ENCODE results near the gene RECQL5.
A peak's percentile ranks its signal among the peaks of the same experiment; 100 is the strongest.

DNA sequence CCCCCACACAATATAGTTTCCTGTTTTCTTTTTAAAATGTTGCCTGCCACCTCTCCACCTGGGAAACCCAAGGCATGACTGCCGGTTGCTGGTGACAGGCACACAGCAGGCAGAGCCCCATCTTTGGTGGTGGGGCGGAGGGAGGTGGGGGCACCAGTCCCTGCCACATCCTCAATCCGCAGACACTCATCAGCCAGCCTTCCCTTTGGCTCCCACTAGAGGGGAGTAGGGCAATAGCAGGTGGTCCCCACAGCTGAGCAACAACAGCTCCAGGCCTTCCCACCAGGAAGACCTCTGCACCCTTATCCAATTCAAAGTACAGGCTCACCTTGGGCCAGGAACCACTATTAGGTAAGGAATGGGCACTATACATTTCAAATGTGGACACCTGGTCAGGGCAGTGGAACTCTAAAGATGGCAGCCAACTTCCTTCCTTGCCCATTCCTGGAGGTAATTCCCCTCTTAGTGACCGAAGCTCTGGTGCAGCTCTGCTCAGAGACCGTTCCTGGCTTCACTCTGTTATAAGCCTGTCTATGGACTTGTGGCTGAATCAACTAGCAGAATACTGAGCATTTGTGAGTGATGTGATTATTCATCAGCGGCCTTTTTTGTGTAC is 13.9 kb downstream of the RECQL5 start:
- TF ChIP-seq CTCF (IDR thresholded peaks at IDR 0.05; ENCODE audit: poor library complexity) (peak; percentile 61), EZH2phosphoT487 (IDR thresholded peaks at IDR 0.05; ENCODE audit: low read depth, severe bottlenecking, unreplicated experiment) (no peak), EZH2 (IDR thresholded peaks at IDR 0.05; ENCODE audit: borderline replicate concordance) (no peak)
